HPDE6-E6E7 (cell line): ENCODE results near the gene COL8A1.
"Not testable (repeated sequence)": the region's sequence is repeated elsewhere in the genome, so short reads cannot be mapped to it uniquely, and the experiment has no call there.

Experiments used
- DNase-seq: peaks from one replicate; pipeline ENCODE4 v3.0.0; 2011; ENCODE audit warnings: missing footprints; ENCODE audit errors: extremely low spot score

Gene COL8A1

DNA sequence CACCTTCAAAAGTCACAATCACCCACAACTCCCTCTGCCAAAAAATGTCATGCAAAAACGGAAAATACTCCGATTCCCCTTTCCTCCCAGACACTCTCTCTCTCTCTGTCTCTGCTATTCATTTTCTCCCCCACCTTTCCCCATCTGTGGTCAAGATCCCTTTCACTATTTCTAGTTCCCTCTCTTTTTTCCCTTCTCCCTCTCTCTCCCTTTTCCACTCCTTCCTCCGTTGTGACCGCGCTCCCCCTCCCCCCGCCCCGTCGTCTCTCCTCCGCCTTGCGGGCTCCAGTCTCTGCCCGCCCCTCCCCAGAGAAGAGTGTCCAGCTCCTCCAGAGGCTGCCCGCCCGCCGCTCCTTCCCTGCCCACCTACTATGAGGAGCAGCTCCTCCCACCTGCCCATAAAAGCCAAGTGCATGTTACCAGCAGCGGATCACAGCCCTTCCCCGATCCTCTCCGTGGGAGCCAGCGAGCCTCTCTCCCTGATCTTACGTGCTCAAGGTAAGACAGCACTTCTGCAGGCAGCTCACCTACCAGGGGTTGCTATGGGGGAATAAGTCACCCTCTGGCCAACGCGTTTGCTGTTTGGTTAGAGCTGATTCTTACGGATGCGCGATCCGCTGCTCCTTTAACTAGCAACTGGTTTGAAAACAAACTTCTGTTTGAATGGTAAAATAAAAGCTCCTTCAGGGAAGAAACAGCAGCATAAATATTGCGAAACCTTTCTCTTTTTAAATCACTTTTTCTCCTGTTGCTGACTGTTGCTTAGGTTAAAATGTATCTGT is at the start of gene COL8A1:
Gene COL8A1, plus strand, starts transcription at position 428 of the 782 bp plus-strand sequence. CDS start 152,089 bp downstream, outside the sequence.
- peak; percentile 12 for DNase-seq

DNA sequence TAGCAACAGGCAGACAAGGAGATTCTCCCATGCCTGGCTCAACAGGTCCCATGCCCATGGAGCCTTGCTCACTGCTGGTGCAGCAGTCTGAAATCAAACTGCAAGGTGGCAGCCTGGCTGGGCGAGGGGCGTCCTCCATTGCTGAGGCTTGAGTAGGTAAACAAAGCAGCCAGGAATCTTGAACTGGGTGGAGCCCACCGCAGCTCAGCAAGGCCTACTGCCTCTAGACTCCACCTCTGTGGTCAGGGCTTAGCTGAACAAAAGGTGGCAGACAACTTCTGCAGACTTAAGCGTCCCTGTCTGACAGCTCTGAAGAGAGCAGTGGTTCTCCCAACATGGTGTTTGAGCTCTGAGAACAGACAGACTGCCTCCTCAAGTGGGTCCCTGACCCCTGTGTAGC is 49.2 kb upstream of the COL8A1 start:
- not testable (repeated sequence) for DNase-seq

DNA sequence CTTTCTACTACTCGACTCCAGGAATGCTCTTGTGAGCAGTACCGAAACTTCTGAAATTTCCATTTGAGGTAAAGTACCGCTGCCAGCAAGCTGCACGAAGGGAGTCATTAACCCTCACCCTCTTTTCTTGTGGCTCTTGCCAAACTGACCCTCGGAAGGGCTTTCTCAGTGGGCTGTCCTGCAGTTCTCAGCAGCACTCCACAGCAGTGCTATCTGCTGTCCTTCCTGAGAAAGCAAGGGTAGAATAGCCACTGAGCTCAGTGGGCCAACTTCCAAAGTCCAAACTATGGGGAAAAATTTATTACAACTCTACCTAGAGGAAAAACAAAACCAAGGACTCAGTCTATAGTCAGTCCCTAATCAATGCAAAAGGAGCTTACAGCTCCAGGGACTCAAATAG is 38.5 kb upstream of the COL8A1 start:
- DNase-seq, result no peak

DNA sequence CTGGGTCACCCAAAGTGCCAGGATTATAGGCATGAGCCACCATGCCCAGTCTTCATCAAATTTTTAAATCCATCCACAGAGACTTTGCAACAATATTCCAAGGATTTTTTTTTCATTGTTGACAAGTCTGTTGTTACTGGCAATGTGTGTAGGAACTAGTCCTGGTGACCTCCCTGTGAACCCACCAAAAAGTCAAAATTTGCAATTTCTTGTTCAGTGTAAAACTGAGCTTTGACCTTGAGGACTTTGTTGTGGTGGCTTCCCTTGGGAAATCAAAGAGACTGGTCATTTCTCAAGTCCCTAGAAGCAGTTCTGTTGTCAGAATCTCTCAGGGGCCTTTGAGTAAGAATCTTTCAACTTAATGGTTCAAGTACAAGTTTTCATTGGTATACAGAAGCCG is 36.9 kb upstream of the COL8A1 start:
- DNase-seq, result no peak

DNA sequence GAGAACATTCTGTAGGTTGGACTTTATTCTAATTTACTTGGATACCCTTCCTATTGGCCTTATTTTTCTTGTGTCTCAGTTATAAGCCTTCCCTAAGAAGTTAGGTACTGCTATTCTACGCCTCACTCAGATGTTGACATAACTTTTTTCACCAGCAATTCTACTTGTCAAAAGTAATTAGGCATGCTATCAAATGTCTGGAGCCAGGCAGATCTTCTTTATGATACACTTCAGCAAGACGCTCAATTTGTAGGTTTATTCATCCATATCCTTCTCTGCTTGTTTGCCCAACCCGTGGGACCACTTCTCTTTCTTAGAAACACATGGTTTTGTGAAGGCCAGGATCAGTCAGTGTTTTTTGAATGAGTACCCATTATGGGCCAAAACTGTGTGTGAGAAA is 36.2 kb upstream of the COL8A1 start:
- no peak for DNase-seq

DNA sequence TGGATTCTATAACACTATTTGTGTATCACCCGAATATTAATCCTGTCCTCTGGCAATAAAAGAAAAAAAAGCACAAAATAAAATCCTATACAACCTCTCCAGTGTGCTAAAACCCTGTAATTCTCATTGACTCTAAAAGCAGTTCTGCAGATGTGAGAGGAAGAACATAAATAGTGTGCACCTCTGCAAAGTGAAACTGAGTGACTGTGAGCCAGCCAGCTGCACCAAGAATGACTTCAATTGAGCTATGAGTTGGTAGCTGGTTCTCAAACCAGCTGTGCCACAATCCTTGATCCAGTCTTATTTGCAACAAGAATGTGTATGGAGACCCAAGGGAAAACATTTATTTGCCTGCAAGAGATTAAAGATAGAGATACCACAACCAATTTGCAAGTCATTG is 31.2 kb upstream of the COL8A1 start:
- no peak for DNase-seq

DNA sequence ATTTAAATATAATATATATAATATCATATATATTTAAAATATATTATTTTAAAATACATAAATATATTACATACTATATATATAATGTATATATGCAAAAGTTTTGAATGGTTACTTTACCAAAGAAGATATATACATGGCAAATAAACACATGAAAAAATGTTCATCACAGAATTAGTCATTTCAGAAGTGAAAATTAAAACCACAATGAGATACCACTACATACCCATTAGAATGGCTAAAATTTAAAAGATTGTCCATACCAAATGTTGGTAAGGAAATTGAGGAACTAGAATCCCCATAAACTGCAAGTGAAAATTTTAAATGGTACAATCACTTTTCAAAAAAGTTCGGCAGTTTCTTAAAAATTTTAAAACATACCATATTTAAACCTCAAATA is 23.6 kb upstream of the COL8A1 start:
- DNase-seq, result no peak

DNA sequence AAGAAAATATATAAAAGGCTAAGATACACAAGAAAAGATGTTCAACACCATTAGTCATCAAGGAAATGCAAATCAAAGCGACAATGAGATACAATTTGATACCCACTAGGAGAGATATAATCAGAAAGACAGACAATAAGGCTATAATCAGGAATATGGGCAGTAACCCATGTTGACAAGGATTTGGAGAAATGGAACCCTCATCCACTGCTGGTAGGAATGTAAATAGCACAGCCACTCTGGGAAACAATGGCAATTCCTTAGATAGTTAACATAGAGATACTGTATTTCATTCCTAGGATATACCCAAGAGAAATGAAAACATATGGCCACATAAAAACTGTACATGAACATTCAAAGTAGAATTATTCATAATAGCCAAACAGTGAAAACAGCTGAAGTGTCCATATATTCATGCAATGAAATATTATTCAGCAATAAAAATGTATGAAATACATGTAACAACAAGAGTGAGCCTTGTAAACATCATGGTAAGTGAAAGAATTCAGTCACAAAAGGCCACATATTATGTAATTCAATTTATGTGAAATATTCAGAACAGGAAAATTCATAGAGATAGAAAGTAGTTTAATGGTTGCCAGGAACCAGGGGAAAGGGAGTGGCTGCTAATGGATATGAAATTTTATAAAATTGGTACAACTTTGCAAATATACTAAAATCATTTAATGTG is 18.2 kb upstream of the COL8A1 start:
- DNase-seq, result no peak

DNA sequence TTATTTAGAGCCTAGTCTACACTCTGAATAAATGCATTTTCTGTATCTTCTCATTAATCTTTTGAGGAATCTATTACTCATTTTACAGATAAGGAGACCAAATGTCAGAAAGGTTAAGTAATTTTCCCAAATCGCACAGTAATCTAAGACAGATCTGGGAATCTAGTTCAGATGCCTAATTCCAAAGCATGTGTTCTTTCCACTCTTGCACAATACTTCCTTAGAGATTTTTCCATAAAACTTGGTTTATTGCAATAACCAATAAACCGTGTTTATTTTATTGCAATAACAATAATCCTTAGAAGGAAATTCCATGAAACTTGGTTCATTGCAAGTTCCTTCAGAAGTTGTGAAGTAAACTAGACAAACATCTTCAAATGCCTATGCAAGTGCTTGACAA is 17.4 kb upstream of the COL8A1 start:
- DNase-seq, result no peak

DNA sequence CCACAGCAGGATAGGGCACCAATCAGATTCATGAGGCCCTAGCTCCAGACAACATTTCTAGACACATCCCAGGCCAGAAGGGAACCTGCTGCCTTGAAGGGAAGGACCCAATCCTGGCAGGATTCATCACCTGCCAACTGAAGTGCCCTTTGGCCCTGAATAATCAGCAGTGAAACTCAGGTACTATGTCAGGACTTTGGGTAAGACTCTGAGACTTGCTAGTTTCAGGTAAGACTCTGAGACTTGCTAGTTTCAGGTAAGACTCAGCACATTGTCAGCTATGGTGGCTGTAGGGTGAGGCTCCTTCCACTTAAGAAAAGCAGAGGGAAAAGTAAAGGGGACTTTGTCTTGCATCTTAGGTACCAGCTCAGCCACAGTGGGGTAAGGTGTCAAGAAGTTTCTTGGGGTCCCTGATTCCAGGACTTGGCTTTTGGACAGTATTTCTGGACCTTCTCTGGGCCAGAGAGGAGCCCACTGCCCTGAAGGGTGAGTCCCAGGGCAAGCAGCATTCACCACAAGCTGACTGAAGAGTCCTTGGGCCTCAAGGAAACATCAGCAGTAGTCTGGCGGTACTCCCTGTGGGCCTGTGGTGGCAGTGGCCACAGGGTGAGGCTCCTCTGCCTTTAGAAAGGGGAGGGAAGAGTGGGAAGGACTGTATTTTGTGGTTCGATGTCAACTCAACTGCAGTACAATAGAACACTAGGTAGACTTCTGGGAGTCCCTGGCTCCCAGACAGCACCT is 13.7 kb upstream of the COL8A1 start:
- no peak for DNase-seq

DNA sequence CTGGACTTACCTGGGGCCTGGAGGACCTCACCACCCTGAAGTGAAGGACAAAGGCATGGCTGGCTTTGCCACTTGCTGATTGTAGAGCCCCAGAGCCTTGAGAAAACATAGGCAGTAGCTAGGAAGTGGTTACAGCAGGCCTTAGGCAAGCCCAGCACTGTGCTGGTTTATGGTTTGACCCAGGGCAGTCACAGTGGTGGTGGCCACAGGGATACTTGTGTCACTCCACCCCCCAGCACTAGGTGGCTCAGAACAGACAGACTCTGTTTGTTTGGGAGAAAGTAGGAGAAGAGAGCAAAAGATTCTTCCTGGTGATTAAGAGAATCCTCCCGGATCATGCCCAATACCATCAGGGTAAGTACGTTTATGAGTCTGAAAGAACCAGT is 13.2 kb upstream of the COL8A1 start:
- DNase-seq, result no peak

DNA sequence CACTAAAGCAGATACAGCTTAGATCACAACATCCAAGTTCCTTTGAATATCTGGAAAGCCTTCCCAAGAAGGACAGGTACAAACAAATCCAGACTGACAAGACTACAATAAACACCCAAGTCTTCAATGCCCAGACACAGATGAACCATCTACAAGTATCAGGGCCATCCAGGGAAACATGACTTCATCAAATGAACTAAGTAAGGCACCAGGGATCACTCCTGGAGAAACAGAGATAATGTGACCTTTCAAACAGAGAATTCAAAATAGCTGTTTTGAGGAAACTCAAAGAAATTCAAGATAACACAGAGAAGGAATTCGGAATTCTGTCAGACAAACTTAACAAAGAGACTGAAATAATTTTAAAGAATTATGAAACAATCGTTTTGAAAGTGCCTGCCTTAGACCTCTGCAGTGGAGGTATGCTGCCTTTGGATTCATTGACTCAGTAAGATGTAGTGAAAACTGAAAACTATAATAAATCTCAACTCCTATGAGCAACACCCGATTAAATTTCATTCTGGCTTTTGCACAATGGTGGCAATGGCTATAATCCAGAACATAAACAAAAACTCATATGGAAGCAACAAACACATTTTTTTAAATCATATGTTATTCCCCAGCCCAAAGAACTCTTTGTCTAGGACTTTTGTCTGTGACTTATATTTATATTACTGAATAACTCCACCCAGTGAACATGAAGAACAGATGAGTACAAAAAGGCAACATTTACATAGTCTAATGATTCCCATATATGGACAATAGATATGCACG is 12.6 kb upstream of the COL8A1 start:
- no peak for DNase-seq

DNA sequence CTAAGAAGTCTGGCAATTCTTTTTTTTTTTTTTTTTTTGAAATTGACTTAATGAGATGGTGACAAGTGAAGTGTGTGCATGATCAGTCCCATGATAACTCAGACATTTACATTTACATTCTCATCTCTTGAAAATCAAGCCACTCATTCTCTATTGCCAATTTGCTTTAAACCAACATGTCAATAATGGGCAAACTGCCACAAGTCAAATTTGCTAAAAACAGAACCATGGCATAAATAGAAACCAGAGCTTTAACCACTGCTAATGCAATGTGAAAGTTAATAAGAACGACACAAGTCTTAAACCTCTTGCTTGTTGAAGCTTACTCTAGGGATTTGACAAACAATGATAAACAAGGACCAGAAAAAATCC is 12.0 kb upstream of the COL8A1 start:
- no peak for DNase-seq

DNA sequence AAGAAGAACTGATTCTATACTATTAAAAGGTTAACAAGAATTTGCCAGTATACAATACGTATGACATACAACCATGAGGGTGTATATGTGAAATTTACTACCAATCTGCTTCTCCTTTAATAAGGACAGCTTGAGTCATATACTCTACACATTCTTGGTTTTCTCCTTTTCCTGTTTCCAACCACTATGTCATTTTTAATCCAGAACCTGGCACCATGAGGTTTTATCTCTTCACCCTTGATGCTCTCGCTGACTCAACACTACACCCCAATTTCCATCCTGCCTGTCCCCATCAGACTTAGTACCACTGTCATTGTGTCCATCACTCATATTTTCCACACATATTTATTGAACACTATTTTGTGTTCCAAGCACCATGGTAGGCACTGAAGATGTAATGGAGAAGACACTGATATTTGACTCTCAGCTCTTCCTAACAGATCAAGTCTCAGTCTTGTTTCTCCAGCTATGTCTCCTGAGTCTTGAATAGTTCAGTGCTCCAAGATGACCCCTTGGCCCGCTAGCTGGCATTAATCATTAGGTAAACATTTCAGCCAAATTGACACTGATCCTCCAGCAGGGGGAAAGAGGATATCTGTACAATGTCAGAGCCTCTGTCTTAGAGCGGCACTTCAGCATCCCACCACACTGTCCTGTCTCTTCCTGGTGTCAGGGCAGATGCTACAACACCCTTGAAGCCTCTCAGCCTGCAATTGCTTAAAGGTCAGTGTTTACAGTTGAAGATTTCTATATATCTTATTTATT is 11.2 kb upstream of the COL8A1 start:
- DNase-seq, result no peak

DNA sequence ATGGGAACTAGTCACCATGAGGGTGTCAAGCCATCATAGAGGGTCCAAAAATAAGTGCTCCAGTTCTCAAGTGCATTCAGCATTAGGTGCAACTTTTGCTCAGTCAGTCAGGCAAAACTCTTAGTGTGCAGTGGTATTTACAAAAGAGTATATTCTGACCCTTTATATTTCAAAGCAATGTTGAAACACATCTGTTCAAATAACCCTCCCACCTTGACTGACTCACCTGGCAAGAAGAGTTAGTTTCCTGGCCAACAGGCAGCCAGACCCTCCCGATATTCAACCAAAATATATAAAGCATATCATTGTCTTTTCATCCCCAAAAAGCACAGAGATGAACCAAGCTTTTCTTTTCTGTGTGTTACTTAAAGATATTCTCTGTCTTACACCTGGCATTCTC is 7.6 kb upstream of the COL8A1 start:
- no peak for DNase-seq

DNA sequence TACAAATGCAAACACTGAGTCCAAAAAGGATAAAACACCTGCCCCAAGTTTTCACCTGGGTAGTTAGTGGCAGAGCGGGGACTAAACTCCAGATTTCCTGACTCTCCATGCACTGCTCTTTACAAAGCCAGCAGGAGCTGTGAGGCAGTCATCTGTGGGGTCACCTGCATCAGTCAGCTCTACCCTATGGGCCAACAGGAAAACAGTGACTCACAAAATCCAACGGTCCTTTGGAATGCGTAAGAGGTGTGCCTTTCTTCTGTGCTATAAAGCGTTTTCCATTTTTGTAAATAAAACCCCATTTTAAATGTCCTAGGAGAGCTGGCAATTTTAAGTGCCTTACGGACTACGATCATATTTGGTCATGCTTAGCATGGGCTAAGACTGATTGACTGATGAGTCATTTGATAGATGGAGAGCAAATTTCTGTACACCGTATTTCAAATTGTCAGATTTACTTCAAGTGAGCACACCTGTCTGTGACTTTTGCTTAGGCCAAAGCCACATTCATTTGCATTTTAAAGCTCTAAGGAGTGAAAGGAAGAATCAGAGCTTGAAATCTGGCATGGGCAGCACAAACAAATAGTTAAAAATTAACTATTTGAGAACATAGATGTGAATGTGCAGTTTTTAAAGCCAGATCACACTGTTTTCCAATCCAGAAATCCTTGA is 4.4 kb upstream of the COL8A1 start:
- DNase-seq, result no peak

DNA sequence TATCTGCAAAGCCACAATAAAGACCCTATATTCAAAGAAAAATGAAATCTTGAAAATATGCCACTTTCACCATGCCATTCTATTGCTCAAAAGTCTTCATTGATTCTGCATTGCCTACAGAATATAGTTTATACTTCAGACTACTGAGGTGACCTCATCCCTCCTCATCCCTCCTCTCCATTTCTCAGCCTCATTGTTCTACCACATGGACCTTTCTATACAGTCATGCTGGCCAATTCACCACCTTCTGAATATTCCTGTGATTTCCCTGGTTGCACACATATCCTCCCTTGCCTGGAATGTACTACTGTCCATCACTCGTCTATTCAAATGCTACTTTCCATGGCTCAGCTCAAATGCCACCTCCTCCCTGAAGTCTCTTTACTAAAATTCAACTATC is 3.5 kb upstream of the COL8A1 start:
- no peak for DNase-seq

DNA sequence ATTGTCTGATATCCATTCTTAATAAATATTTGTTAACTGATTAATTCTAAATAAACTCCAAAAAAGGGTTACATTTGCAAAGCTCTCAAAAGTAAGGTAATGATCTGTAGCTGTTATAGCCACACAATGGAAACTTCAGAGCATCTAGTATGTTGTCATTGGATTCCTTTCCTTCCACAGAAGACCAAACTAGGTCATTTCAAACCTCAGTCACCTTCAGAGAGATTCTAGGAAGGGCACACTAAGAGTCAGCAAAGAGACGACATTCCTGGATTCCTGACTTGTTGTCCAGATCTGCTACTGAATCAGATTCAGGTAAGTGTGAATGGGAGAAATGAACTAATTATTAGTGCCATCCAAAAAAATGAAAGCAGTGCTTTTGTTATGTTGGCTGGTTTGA is 3.0 kb upstream of the COL8A1 start:
- no peak for DNase-seq

DNA sequence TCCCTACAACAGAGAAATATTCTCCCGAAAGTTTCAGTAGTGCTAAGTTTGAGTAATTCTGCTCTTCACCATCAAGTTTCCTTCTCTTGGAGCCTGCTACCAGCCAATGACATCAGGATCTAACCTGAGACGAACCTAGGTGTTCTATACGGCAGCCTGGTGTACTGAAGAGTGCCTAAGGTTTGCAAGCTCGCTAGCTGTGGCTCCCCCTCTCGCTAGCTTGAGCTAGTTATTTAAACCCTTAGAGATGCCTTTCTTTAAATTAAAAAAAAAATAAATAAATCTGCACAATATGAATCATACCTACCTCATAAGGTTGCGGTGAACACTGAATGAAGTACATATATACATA is 1.4 kb upstream of the COL8A1 start:
- DNase-seq, result peak; percentile 37

DNA sequence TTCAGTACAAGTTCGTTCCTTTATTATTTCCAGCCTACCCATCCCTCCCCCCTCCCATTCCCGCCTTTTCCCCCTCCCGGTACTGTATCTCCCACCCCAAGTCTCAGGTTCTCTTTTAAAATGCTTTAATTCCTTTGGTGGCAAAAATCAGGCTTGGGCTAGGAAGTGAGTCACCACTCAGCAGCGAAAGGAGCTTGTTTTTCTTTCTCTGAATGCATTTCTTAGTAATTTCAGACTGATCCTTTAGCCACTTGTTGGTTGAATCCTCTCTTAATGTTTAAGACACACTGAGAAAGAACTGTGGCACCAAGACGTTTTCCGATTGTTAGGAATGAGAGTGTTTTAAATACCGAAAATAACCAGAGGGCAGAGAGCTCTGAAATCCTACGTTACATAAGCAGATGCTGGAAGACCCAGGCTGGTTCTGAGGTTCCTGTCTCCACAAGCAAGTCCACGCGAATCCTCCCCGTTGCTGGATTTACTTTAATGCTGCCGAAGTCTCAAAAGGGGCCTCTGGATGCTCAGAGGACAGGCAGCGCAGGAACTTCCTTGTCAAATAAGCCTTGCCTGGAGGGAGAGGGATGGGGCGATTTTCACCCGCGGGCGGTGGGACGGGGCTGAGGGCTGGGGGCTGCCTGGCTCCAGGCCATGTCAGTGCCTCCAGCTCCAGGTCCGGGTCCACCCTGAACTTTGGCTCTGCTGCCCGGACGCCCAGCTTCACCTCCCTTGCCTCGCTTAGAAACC is 854 bp upstream of the COL8A1 start:
- no peak for DNase-seq
